ENCODE measurements around the gene AOPEP. TPM values are rescaled to one million over a fixed set of nuclear protein-coding genes. Genes with fewer than 3 reads are reported as not detected.

AOPEP gene
- total and polyA plus RNA-seq, 2 of the 13 experiments (the other 11 are each of a cell fraction or from before 2014, with no cell fraction given) = 22.2 to 41.6 TPM

GRCh38 chr9:94993160-94993820 is 266.8 kb downstream of the AOPEP start (continued):
- TF ChIP-seq AGO2 (optimal IDR thresholded peaks at IDR 0.05; ENCODE audit: low read depth, low read length) (no peak), TP53 (CRISPR knock-in tag; conservative IDR thresholded peaks at IDR 0.05) (no peak), ZNF792 (CRISPR knock-in tag; IDR thresholded peaks at IDR 0.05) (no peak), ZNF713 (CRISPR knock-in tag; IDR thresholded peaks at IDR 0.05) (no peak), NKX3-1 (CRISPR knock-in tag; IDR thresholded peaks at IDR 0.05) (no peak), ZNF598 (CRISPR knock-in tag; IDR thresholded peaks at IDR 0.05; ENCODE audit: borderline replicate concordance) (no peak), ZNF446 (CRISPR knock-in tag; IDR thresholded peaks at IDR 0.05) (no peak), MIER2 (CRISPR knock-in tag; IDR thresholded peaks at IDR 0.05) (no peak), ELF1 (CRISPR knock-in tag; IDR thresholded peaks at IDR 0.05) (no peak), IRF2 (CRISPR knock-in tag; IDR thresholded peaks at IDR 0.05) (no peak), SALL2 (CRISPR knock-in tag; IDR thresholded peaks at IDR 0.05) (no peak), RFX5 (IDR thresholded peaks at IDR 0.05; ENCODE audit: low read depth, low read length) (no peak), SOX5 (CRISPR knock-in tag; IDR thresholded peaks at IDR 0.05; ENCODE audit: borderline replicate concordance) (peak; percentile 30; the same call in 1 of the 2 replicates), SOX13 (IDR thresholded peaks at IDR 0.05) (no peak), SOX13 (CRISPR knock-in tag; conservative IDR thresholded peaks at IDR 0.05 in 1 of 2, IDR thresholded peaks at IDR 0.05 in 1 of 2) (peak in 1 of 2 experiments; percentile 70; a peak in 2 of 4 replicates), MYC (CRISPR knock-in tag; IDR thresholded peaks at IDR 0.05; ENCODE audit: borderline replicate concordance) (no peak), CENPX (CRISPR knock-in tag; IDR thresholded peaks at IDR 0.05) (no peak), ZNF331 (CRISPR knock-in tag; IDR thresholded peaks at IDR 0.05) (no peak), SIN3B (IDR thresholded peaks at IDR 0.05; ENCODE audit: low read length) (no peak), ZSCAN25 (CRISPR knock-in tag; IDR thresholded peaks at IDR 0.05) (no peak), ZIK1 (CRISPR knock-in tag; IDR thresholded peaks at IDR 0.05; ENCODE audit: borderline replicate concordance, low read depth) (no peak)
- TF ChIP-seq, protein P1, sequence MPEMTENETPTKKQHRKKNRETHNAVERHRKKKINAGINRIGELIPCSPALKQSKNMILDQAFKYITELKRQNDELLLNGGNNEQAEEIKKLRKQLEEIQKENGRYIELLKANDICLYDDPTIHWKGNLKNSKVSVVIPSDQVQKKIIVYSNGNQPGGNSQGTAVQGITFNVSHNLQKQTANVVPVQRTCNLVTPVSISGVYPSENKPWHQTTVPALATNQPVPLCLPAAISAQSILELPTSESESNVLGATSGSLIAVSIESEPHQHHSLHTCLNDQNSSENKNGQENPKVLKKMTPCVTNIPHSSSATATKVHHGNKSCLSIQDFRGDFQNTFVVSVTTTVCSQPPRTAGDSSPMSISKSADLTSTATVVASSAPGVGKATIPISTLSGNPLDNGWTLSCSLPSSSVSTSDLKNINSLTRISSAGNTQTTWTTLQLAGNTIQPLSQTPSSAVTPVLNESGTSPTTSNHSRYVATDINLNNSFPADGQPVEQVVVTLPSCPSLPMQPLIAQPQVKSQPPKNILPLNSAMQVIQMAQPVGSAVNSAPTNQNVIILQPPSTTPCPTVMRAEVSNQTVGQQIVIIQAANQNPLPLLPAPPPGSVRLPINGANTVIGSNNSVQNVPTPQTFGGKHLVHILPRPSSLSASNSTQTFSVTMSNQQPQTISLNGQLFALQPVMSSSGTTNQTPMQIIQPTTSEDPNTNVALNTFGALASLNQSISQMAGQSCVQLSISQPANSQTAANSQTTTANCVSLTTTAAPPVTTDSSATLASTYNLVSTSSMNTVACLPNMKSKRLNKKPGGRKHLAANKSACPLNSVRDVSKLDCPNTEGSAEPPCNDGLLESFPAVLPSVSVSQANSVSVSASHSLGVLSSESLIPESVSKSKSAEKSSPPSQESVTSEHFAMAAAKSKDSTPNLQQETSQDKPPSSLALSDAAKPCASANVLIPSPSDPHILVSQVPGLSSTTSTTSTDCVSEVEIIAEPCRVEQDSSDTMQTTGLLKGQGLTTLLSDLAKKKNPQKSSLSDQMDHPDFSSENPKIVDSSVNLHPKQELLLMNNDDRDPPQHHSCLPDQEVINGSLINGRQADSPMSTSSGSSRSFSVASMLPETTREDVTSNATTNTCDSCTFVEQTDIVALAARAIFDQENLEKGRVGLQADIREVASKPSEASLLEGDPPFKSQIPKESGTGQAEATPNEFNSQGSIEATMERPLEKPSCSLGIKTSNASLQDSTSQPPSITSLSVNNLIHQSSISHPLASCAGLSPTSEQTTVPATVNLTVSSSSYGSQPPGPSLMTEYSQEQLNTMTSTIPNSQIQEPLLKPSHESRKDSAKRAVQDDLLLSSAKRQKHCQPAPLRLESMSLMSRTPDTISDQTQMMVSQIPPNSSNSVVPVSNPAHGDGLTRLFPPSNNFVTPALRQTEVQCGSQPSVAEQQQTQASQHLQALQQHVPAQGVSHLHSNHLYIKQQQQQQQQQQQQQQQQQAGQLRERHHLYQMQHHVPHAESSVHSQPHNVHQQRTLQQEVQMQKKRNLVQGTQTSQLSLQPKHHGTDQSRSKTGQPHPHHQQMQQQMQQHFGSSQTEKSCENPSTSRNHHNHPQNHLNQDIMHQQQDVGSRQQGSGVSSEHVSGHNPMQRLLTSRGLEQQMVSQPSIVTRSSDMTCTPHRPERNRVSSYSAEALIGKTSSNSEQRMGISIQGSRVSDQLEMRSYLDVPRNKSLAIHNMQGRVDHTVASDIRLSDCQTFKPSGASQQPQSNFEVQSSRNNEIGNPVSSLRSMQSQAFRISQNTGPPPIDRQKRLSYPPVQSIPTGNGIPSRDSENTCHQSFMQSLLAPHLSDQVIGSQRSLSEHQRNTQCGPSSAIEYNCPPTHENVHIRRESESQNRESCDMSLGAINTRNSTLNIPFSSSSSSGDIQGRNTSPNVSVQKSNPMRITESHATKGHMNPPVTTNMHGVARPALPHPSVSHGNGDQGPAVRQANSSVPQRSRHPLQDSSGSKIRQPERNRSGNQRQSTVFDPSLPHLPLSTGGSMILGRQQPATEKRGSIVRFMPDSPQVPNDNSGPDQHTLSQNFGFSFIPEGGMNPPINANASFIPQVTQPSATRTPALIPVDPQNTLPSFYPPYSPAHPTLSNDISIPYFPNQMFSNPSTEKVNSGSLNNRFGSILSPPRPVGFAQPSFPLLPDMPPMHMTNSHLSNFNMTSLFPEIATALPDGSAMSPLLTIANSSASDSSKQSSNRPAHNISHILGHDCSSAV (CRISPR knock-in tag; IDR thresholded peaks at IDR 0.05; ENCODE audit: borderline replicate concordance) = no peak
- TF ChIP-seq, protein P2, sequence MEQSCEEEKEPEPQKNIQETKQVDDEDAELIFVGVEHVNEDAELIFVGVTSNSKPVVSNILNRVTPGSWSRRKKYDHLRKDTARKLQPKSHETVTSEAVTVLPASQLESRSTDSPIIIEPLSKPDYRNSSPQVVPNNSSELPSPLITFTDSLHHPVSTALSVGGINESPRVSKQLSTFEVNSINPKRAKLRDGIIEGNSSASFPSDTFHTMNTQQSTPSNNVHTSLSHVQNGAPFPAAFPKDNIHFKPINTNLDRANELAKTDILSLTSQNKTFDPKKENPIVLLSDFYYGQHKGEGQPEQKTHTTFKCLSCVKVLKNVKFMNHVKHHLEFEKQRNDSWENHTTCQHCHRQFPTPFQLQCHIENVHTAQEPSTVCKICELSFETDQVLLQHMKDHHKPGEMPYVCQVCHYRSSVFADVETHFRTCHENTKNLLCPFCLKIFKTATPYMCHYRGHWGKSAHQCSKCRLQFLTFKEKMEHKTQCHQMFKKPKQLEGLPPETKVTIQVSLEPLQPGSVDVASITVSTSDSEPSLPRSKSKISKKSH (CRISPR knock-in tag; IDR thresholded peaks at IDR 0.05; ENCODE audit: borderline replicate concordance) = no peak
